Heart left ventricle (tissue), 16 donors: Measurements from ENCODE around the gene MCM3AP. TPM values are rescaled to one million over a fixed set of nuclear protein-coding genes. Genes with fewer than 3 reads are reported as not detected.
"Not testable (repeated sequence)": the region's sequence is repeated elsewhere in the genome, so short reads cannot be mapped to it uniquely, and the experiment has no call there.

Experiments
- ATAC-seq, 4 donors: fragments of 200-7000 bp; cut with Tn5 transposase; one replicate each; pipeline ENCODE4 v1.9.1; 2020 to 2022; ENCODE audit warnings: moderate library complexity in 4 of 4, mild to moderate bottlenecking in 3 of 4, moderate number of reproducible peaks in 1 of 4
- DNase-seq, 5 donors: peaks; one replicate each; pipeline ENCODE4 v3.0.0-alpha.2; 2020
- H3K27ac ChIP-seq, 12 donors: fragments of 200-600 bp; sonication (generic) in 4 of 12; one replicate each; pipeline versions ENCODE4 v1.5.0 to v1.8.0; 2016 to 2022; ENCODE audit warnings: mild to moderate bottlenecking in 2 of 12
- H3K27me3 ChIP-seq, 9 donors: fragments of 200-600 bp; sonication (generic) in 2 of 9; one replicate each; pipeline versions ENCODE4 v1.5.1 to v1.8.0; 2016 to 2022; ENCODE audit warnings: mild to moderate bottlenecking in 3 of 9
- H3K36me3 ChIP-seq, 9 donors: fragments of 200-600 bp; sonication (generic) in 2 of 9; one replicate each; pipeline versions ENCODE4 v1.5.0 to v1.8.0; 2018 to 2022; ENCODE audit warnings: mild to moderate bottlenecking in 2 of 9
- H3K4me1 ChIP-seq, 12 donors: fragments of 200-600 bp; sonication (generic) in 4 of 12; one replicate each; pipeline versions ENCODE4 v1.5.0 to v1.8.0; 2016 to 2022; ENCODE audit warnings: mild to moderate bottlenecking in 3 of 12
- H3K4me3 ChIP-seq, 12 donors: fragments of 200-600 bp; sonication (generic) in 4 of 12; one replicate each; pipeline versions ENCODE4 v1.5.0 to v1.8.0; 2017 to 2022; ENCODE audit warnings: mild to moderate bottlenecking in 9 of 12, moderate library complexity in 4 of 12
- H3K9me3 ChIP-seq, 12 donors: fragments of 200-600 bp; sonication (generic) in 4 of 12; one replicate each; pipeline versions ENCODE4 v1.5.0 to v1.8.0; 2016 to 2022; ENCODE audit warnings: mild to moderate bottlenecking in 1 of 12
- CTCF ChIP-seq, 12 donors: fragments of 200-600 bp; sonication (generic) in 4 of 12; IDR thresholded peaks; one replicate each; pipeline versions ENCODE4 v1.5.0 to v1.8.0; 2018 to 2022; ENCODE audit warnings: antibody characterized with exemption in 12 of 12, mild to moderate bottlenecking in 5 of 12
- POLR2A ChIP-seq, 2 donors: fragments of 450-650 bp; IDR thresholded peaks; one replicate each; pipeline ENCODE4 v1.6.1; 2017; ENCODE audit warnings: antibody characterized with exemption in 2 of 2, mild to moderate bottlenecking in 2 of 2, moderate library complexity in 2 of 2
- WGBS, 4 donors: extraction: QIAGEN DNeasy Blood & Tissue Kit in 2 of 4; methylation state at CpG; one replicate each; pipeline versions ENCODE4 v1.1.5 to v1.1.7; 2013 to 2018; 5-methylcytosine and 5-hydroxymethylcytosine counted together
- intact Hi-C, 10 donors: fragments of 100-400 bp; cut with DNase I; formaldehyde crosslinking; loops; one replicate each; pipeline versions ENCODE4 v1.11.1 to v1.14.2; 2022
- polyA plus RNA-seq, 2 donors: library from polyadenylated mRNA; stranded (reverse); fragments of 200-250 nt; gene quantifications; one replicate each; pipeline ENCODE4 v1.2.3, GENCODE V29; 2013
- total RNA-seq, 9 donors: library from RNA; depleted of rRNA in 2 of 9; stranded (reverse); fragments of >200 nt in 2 of 9; fragmentation: NEBNext Ultra II Directional in 3 of 9; extraction: Animal tissue kit (Norgen Biotek cat#: 25700) in 3 of 9; gene quantifications; one replicate each; pipeline versions ENCODE4 v1.1.0 to v1.2.4, GENCODE V29; 2016 to 2023
- donor health status: ischemic (EF 13 %, LVEDD 7.1; RV severe dilation, severe dysfunction).
- donor health status: healthy with polysubstance abuse.
- donor health status: DM: no; HTN: yes; CAD: no.
- donor health status: DM: no; HTN: no; CAD: no.
- donor health status: ischemic (EF 25% LVEDD 6.9; RV normal size, moderate dysfunction).
- donor health status: ischemic (EF 25% LVEDD 5.7; RV mildly dilated, moderate dysfunction).
- donor health status: healthy.
- donor health status: DM: yes; HTN: yes; CAD: no.
- donor health status: ischemic (EF 35%, LVEDD 5.7; RV mildly dilated, moderate dysfunction).
- donor health status: nonischemic (EF 11% LVEDD 7.7; RV severe dilation, severe dysfunction).
- donor health status: DM: yes; HTN: yes; CAD: no.
- donor health status: PGD.
- donor health status: ischemic (EF 29% LVEDD 5.4; RV normal size, mild dysfunction).
- donor health status: nonischemic (EF 23%, LVEDD 6.1; RV moderate dilation, normal function).

Gene MCM3AP
- total and polyA plus RNA-seq, 11 donors: 24.5 to 69.8 (median 55.3) TPM

GRCh38 chr21:46205766-46206162 is 79.6 kb downstream of the MCM3AP start:
- ATAC-seq (no peak), DNase-seq (peak in 1 of 5 donors; percentile 52)
- intact Hi-C loops: no loop called here
- Histone ChIP-seq H3K27ac (no peak overlapping the region), H3K4me3 (no peak overlapping the region), H3K9me3 (no peaks in the 10 kb centered on the region), H3K4me1 (peaks cover 0 to 8% (median 0%) of the 10 kb centered on the region in 12 donors), H3K27me3 (no peaks in the 10 kb centered on the region), H3K36me3 (peaks cover 0 to 82% (median 76%) of the 10 kb centered on the region in 9 donors)
- 94 to 96% (median 95%) methylated on average over 10 to 16 of the region's 16 CpGs for WGBS, 4 donors
- no peak for TF ChIP-seq CTCF (IDR thresholded peaks at IDR 0.05)
- TF ChIP-seq POLR2A (IDR thresholded peaks at IDR 0.05): no peak

GRCh38 chr21:46205166-46205565 is 80.2 kb downstream of the MCM3AP start:
- no peak for ATAC-seq
- Histone ChIP-seq H3K4me3 (no peak overlapping the region), H3K36me3 (peaks cover 0 to 83% (median 78%) of the 10 kb centered on the region in 9 donors), H3K27ac (no peak overlapping the region), H3K27me3 (no peaks in the 10 kb centered on the region), H3K4me1 (peaks cover 0 to 8% (median 0%) of the 10 kb centered on the region in 12 donors), H3K9me3 (no peaks in the 10 kb centered on the region)
- WGBS, 4 donors: 90 to 93% (median 92%) methylated on average over 18 of the region's 18 CpGs
- no peak for TF ChIP-seq CTCF (IDR thresholded peaks at IDR 0.05)
- no peak for TF ChIP-seq POLR2A (IDR thresholded peaks at IDR 0.05)
- DNase-seq: peak in 1 of 5 donors; percentile 42
- intact Hi-C loops: no loop called here

GRCh38 chr21:46203203-46203600 is 82.2 kb downstream of the MCM3AP start:
- Histone ChIP-seq H3K9me3 (no peaks in the 10 kb centered on the region), H3K27ac (peak overlapping the region in 11 of 12 donors; percentile 3 to 83 (median 64)), H3K4me3 (no peak overlapping the region), H3K4me1 (peaks cover 0 to 8% (median 0%) of the 10 kb centered on the region in 12 donors), H3K36me3 (peaks cover 0 to 84% (median 72%) of the 10 kb centered on the region in 9 donors), H3K27me3 (no peaks in the 10 kb centered on the region)
- TF ChIP-seq POLR2A (IDR thresholded peaks at IDR 0.05) (no peak), CTCF (IDR thresholded peaks at IDR 0.05) (no peak)
- 93 to 98% (median 96%) methylated on average over 8 of the region's 8 CpGs for WGBS, 4 donors
- no peak for DNase-seq
- intact Hi-C loops: no loop called here
- ATAC-seq: no peak

- intact Hi-C loops: no loop called here
- TF ChIP-seq POLR2A (IDR thresholded peaks at IDR 0.05) (peak in 1 of 2 donors; percentile 23), CTCF (IDR thresholded peaks at IDR 0.05) (no peak)
- DNase-seq (peak in 1 of 5 donors; percentile 63), ATAC-seq (peak in 3 of 4 donors; percentile 26 to 85 (median 60))
- 70 to 78% (median 72%) methylated on average over 6 of the region's 6 CpGs for WGBS, 4 donors
- Histone ChIP-seq H3K27ac (peak overlapping the region; percentile 3 to 83 (median 64)), H3K9me3 (no peaks in the 10 kb centered on the region), H3K36me3 (peaks cover 0 to 84% (median 69%) of the 10 kb centered on the region in 9 donors), H3K4me3 (no peak overlapping the region), H3K27me3 (no peaks in the 10 kb centered on the region), H3K4me1 (peaks cover 0 to 8% (median 0%) of the 10 kb centered on the region in 12 donors)
Observed at GRCh38 chr21:46202592-46203202, 82.7 kb downstream of the MCM3AP start.

- H3K4me1 ChIP-seq, H3K4me3 ChIP-seq, H3K27me3 ChIP-seq, H3K27ac ChIP-seq, H3K9me3 ChIP-seq, ATAC-seq, DNase-seq, intact Hi-C loops: not testable (repeated sequence)
- peaks cover 0 to 83% (median 71%) of the 10 kb centered on the region in 9 donors for H3K36me3 ChIP-seq
- 81 to 94% (median 91%) methylated on average over 1 to 3 of the region's 8 CpGs for WGBS, 4 donors
Observed at GRCh38 chr21:46200877-46201803, 84.3 kb downstream of the MCM3AP start.
